Fibroblast of upper back skin (primary cell): ENCODE measurements around the gene MTERF1.
"Not testable (repeated sequence)": the region's sequence is repeated elsewhere in the genome, so short reads cannot be mapped to it uniquely, and the experiment has no call there.

Experiments
- DNase-seq: peaks from one replicate; pipeline ENCODE4 v3.0.0-alpha.2; 2013

MTERF1 gene

DNA sequence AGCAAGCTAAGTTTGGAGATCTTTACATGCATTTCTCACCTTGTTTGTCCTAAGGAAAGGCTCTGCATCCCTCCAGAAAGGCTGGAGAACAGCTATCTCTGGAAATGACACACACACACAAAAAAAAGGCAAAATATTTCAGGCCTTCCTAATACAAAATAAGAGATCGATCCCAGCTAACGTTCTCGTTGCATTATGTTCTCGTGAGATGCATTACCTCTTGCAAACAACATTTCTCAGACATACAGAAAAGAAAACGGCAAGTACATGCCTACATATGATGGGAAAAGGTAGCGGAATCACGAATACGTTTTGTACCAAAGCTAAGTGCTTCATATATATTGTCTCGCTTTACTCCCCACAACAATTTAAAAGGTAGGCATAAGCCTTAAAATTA lies 488 bp downstream of the MTERF1 start:
- DNase-seq: no peak

DNA sequence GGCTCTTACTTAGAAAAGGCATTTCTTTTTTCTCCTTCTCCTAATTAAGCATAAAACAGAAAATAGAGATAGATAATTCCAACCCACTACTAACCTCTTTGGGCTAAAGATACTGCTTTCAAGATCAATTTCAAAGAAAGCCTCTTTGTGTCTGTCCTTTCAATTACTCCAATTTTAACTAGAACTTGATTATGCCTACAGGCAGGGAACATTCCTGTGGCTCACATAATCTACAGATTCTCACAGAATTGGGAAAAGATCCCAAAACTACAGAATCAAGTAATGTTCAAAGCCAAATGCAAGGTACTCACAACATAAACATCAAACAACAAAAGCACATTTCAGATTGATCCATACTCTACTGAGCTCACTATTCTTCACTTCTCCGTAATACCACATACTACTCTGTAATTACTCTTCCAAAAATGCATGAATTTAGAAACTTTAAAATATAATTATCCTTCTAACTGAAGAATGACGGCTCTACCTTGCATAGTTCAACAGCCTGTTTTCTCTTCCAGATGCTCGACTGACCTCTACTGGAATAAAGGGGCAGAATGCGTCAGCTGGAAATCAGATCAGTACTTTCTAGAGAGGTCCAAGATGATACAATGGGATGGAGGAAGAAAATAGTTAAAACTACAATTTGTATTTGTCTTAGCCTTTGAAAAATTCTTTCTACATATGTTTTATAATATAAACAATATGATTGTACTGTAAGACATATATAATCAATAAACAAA lies 3.9 kb downstream of the MTERF1 start:
- DNase-seq: peak; percentile 54

DNA sequence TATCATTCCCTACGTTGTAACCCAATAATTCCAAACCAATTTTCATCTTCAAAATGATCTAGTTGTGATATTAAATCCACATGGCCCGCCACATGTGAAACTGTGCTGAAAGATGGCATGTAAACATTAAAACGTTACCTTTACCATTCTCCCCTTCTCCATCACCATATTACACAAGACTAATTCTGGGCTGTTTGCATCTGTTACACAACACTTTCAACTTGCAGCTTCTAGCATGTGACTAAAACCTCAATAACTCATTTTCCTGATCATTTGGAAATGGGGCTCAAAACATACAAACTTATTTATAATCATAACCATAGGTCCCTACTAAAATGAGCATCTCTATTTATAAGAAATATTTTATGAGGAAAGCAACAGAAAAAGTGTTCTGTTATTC lies 4.7 kb downstream of the MTERF1 start:
- no peak for DNase-seq

DNA sequence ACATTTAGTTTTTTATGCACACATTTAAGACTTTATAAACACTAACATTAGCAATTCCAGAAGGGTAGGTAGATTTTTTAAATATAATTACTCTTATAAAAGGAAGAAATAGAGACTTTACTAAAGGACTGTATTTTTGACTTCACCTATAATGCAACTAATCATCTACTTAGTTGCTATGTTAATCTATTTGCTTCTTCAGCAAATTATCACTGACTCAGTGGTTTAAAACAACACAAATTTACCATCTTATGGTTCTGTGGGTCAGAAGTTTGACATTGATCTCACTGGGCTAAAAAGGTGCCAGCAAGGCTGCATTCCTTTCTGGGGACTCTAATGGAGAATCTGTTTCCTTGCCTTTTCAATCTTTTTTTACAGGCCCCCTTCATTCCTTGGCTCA lies 7.6 kb downstream of the MTERF1 start:
- no peak for DNase-seq

DNA sequence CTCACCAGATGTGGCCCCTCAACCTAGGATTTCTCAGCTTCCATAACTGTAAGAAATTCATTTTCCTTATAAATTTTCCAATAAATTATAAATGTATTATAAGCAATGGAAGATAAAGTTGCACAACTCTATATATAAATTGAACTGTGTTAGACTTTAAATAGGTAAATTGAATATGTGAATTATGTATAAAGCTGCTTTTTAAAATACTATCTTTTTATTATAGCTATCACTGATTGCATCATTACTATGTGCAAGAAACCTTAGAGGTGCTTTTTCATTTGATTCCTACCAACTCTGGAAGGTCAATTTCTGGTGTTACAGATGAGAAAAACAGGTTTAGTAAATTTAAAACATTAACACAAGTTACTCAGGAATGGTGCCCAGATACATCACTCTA lies 8.4 kb downstream of the MTERF1 start:
- no peak for DNase-seq

DNA sequence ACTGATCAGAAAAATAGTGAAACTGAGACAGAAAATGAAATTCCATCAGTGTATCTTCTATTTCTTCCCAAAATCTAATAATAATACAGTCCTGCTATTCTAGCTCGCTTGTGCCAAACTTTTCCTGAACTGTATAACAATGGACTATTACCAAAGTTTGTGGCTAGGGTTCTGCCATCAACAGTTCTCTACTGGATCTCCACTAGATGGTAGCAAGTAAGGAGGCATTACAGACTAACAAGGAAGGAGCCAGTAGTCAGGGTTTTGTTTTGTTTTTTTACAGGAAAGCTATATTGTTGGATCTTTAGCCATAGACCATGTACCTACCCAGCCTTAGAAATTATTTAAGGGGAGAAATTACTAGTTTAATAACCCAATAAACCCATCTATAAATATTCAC lies 10.8 kb downstream of the MTERF1 start:
- DNase-seq: no peak

DNA sequence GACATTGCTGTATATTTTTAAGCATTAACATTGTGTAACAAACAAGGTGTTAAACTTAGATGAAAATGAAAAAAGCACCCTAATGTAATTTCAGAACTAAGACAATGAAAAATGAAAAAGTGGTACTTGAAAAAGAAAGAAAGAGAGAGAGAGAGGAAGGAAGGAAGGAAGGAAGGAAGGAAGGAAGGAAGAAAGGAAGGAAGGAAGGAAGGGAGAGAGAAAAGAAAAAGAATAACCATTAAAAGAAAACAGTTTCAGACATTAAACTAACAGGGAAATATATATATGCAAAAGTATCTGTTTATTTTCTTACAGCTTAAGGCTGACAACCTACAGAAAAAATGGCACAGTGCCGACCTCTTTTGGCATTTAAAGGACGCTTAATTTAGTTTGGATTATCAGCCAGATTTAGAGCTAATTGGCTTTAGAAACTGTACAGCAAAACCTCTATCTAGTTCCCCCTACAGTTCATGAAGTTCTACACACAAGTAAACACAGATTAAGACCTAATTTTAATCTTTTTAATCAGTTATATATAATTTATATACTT lies 13.8 kb downstream of the MTERF1 start:
- DNase-seq: no peak

DNA sequence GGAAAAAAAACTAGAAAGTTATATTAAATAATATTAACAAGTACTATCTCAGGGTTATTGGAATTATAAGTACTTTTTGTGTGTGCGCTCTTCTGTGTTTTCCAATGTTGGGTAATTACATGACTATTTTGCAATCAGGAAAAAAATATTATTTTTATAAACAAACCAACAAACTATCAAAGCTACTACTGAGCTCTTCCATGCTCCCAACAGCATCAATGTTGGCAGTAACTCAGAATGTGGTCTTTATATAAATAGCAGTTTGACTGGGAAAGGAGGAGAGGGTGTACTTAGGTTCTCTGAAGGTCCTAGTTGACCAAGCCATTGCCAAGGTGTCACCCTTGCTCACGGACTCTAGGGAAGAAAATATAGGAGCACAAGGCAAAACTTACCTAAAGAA lies 15.0 kb downstream of the MTERF1 start:
- no peak for DNase-seq

DNA sequence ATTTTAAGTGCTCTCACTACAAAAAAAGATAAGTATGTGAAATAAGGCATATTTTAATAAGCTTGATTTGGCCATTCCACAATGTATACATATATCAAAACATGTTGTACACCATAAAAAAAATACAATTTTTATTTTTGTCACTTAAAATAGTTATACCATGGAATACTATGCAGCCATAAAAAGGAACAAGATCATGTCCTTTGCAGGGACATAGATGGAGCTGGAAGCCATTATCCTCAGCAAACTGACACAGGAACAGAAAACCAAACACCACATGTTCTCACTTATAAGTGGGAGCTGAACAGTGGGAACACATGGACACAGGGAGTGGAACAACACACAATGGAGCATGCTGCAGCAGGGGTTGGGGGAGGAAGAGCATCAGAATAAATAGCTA lies 15.9 kb downstream of the MTERF1 start:
- not testable (repeated sequence) for DNase-seq

DNA sequence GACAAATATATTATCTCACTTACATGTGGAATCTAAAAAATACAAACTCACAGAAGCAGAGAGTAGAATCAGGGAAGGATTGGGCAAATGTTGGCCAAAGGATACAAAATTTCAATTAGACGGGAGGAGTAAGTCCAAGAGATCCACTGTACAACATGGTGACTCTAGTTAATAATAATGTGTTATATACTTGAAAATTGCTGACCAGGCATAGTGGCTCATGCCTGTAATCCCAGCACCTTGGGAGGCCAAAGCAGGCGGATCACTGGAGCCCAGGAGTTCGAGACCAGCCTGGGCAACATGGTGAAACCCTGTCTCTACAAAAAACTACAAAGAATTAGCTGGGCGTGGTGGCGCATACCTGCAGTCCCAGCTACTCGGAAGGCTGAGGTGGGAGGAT lies 16.4 kb downstream of the MTERF1 start:
- DNase-seq: no peak

DNA sequence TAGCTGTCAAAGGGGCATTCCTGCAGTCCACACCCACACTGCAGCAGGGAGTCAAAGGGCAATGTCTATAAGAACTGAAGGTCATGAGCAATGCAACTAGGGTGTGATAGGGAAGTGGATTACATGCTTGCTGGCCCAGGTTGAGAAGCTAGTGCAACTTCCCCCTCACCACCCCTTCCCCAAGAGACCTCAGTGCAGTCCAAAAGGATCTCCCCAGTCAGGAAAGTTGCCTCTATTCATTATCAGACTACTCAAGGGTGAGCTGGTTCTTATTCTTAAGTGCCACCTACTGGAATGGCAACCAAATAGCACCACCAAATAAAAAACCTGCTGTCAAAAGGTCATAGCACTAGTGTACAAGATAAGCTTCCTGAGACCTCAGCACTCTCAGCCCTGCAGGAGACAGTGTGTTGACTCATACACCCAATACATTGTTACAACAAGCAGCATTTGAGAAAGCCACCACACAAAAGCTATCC lies 28.2 kb downstream of the MTERF1 start:
- peak; percentile 22 for DNase-seq

DNA sequence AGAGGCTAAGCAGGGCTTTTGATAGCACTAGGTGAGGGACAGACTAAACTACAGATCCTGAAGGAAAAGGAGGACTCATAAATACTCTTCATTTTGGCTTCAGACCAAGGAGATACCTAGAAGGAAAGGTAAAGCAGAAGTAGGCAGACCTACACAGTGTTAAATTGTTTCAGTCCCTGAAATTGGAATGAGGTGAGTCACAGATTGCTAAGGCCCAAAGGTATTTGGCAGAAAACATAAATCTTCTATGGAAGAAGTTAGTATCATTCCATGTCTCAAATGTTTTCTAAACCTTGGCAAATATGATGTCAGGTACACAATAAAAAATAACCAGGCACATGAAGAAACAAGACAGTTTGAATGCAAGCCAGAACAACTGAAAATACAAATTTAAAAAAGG lies 30.0 kb downstream of the MTERF1 start:
- DNase-seq: peak; percentile 58

DNA sequence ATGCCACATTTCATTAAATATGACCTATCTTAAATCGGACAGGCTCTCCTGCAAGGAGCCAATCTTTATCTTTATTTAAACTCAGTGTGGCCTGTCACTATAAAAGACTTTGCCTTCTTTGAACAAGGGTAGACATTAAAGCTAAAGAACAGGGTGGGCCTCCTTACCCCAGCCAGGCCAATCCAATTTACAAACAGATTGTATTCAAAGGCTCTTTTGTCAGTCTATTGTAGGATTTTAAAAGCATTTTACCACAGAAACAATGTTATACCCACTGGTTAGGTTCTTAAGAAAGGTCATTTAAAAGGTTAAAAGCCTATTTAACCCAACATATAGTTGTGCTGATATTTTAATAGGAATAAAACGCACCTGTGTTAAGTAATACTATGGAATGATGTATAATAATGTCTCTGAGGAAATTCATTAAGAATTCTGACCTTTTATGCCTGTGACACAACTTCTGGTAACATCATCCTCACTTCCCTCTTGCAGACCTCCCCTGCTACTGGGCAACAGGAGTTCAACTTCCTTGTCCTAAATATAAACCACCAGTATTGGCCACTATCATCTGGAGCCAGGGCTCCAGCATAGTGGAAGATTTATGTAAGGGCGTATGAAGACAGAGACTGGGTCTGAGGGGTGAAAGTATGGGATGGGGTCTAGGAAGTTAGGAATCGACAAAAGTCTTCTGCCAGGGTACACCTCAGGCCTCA lies 32.5 kb downstream of the MTERF1 start:
- DNase-seq: no peak

DNA sequence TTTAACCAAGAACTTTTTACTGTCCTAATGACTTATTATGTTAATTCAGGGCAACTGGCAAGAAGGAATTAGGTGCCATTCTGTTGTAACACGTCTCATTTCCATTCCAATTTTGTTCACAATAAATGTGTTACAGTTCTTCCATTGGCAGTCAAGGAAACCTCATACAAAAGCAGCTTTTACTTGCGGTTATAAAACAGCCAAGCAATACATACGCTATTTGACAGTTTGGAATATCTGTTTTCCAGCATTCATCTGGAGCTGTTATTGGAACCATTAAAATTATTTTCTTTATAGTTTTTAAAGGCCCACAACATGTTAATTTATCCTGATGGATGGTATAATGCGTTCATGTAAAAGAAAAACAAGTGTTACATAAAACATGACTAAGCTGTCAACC lies 33.3 kb downstream of the MTERF1 start:
- DNase-seq: no peak

DNA sequence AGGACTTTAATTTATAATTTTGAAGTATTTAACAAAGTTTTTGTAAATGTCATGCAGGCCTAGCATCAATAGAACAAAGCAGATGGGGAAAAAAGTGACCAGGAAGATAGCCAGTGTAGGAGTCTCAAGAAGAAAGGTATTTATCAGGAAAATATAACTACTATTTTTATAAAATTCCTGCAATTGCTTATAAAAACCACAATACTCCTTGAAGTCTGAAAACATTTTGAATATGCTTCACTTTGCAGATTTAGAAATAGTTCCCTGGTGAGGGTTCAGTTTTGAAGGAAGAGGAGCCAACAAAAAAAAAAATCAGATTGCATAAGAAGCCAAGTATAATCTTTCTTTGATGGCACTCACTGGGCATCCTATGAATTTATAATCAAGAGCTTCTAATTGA lies 34.1 kb downstream of the MTERF1 start:
- peak; percentile 63 for DNase-seq

DNA sequence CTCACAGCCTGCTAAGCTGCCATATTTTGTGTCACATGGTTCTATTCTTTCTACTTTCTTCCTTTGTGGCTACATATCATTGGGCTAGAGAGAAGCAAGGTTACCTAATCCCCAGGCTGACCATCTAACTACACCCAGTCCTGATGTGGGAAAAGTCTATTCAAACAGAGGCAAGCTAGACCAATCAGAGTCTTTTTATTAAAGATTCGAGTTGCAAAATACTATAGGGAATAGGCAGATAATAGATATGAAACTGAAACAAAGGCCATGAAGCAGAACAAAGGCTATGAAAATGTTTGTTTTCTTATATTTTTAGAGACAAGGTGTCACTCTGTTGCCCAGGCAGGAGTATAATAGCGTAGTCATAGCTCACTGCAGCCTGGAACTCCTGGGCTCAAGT lies 36.7 kb downstream of the MTERF1 start:
- DNase-seq: no peak

DNA sequence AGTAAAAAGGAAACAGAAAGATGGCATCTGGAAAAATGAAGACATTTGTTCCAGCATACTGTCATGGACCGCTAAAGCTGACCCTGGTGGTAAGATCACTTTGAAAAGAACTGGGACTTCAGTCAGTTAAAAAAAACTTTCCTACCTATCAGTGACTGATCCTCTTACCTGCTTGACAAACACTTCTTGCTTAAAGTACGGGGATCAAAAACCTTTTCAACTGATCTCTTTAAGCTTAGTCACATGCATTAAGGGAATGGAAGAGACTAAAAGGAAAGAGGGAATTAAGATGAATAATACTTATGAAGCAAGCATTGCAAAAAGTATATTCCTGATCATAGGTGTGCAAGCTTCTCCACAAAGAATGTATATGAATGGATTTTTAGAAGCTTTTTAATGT lies 42.1 kb downstream of the MTERF1 start:
- no peak for DNase-seq

DNA sequence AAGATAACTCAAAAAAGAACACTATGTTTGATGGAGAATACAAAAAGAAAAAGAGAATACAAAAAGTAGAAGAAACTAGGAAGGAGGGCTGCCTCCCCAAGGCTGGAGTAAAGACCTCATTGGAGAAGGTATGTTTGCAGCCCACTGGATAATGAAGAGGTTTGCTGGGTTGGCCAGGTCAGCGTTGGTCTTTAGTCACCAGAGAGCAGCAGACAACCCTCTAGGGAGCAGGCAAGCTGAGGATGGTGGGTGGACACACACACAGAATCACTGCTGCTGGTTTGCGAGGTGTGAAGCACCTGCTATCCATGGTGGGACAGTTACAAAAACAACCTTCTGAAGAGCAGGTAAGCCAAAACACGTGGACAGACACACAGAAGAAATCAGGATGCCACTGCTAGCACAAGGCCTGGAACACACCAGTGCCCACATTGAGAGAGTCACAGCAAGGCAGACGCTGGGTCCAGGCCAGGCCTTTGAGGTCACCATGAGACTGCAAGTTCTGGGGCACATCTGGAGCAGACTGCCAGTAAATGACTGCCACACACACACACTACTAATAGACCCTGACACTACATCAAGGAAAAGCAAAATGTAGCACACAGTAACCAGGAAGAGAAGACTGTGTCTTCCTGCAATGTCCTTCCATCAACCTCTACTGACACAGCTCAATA lies 43.0 kb downstream of the MTERF1 start:
- no peak for DNase-seq

DNA sequence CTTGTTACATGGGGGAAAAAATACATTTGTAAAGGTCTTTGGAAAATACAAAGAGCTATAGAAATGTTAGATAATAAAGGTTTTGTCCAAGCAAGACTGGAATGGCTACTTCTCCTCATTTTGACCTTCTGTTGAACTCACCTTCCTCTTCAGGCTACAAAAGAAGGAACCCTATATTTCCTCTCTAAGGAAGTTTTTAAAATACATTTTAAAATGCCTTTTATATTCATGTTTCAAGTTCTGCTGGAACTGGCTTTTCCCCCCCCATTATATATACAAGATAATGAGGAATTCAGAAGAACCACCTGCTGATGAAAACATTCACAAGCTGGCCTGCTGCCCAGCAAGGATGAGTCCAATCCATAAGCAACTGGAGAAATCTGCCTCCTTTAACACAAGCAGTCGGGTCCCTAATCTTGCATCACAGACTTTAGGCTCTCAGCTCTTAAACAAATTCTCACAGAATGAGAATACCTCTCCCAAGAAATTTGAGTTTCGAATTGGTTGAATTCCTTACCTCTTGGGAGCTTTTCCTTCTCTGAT lies 44.6 kb downstream of the MTERF1 start:
- peak; percentile 66 for DNase-seq

DNA sequence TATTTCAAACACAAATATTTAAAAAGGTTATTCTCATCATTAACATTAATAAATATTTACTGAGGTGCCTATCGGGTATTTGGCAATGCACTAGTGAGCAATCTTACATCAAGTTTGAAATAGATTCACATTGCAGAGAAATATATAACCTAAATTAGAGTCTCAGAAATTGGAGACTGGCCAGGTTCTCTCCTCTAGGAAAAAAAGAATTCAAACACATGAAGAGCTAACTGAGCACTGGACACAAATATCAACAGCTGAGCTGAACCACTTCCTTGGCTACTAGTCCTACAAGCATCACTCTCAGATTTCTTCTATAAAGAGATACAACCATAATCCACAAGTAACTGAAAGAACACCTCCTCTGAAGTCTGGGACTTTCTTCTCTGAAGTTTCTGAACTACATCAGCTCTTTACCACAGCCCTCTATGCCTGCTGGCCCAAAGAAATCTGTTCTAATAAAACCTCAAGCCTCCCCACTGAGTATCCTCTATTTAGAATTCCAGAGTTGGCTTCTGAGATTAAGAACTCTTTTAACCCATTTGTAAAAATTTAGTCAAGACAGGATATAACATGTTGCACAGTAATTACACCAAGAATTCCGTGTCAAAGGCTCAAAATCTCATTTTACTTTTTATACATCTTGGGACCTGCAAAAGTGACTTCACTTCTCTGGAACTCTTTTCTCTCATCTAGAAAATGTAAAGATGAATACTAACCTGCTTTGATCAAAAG lies 45.2 kb downstream of the MTERF1 start:
- DNase-seq: no peak

DNA sequence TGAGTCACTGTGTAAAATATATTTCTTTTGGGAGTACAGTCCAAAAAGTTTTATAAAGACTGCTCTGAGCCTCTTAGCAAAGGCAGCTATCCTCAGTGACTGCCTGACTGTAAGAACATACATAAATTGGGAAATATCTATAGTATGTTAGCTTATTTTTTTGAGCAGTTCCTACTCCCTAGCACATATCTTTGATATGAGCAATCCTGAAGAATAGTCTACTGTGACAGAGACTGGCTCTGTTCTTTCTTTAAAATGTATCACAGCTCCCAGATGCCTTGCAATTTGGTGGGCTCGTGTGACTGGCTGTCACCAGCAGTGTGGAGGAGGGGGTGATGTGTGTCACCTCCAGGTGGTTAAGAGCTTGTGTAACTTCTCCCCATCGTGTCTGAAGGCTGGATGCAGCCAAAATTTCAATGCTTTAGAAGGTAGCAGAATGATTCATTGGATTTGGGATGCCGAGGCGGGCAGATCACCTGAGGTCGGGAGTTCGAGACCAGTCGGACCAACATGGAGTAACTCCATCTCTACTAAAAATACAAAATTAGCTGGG lies 47.9 kb downstream of the MTERF1 start:
- no peak for DNase-seq

DNA sequence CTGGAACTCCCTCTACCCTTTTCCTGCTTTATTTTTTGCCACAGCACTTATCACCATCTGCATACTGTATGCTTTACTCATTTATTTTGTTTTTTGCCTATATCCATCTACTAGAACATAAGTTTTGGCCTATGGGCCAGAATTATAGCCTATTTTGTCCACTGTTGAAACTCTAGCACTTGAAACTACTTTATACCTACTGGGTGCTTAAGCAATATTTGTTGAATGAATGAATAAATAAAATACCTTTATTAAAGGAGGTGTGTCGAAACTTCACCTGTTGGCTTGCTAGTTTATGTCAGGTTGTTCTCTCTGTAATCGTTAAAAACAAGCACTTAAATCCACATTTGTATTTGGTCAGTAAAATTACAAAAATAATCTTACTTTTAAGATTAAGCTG lies 53.3 kb downstream of the MTERF1 start:
- DNase-seq: no peak
